KMS-11 (cell line): Measurements from ENCODE around the gene CTBP2.

ENCODE experiments used
- H2AFZ ChIP-seq: fragments of 200-600 bp; sonication (generic); 2 replicates; pipeline ENCODE4 v1.6.1; 2016; ENCODE audit warnings: antibody characterized with exemption, mixed run types, low read depth
- H3K27ac ChIP-seq: fragments of 200-600 bp; sonication (generic); 2 replicates; pipeline ENCODE4 v1.6.1; 2016; ENCODE audit warnings: mild to moderate bottlenecking, mixed run types
- H3K27me3 ChIP-seq: fragments of 200-600 bp; sonication (generic); 2 replicates; pipeline ENCODE4 v1.6.1; 2017; ENCODE audit warnings: mild to moderate bottlenecking, low read depth, mixed run types, moderate library complexity; ENCODE audit not compliant: insufficient read depth
- H3K36me3 ChIP-seq: fragments of 200-600 bp; sonication (generic); 2 replicates; pipeline ENCODE4 v1.6.1; 2017; ENCODE audit warnings: mild to moderate bottlenecking, mixed run types; ENCODE audit not compliant: insufficient read depth
- H3K4me1 ChIP-seq: fragments of 200-600 bp; sonication (generic); 2 replicates; pipeline ENCODE4 v1.6.1; 2016; ENCODE audit warnings: mild to moderate bottlenecking, low read depth, mixed run types; ENCODE audit not compliant: poor library complexity, severe bottlenecking
- H3K4me2 ChIP-seq: fragments of 200-600 bp; sonication (generic); 2 replicates; pipeline ENCODE4 v1.7.0; 2016; ENCODE audit warnings: mild to moderate bottlenecking, mixed run types
- H3K4me3 ChIP-seq: fragments of 200-600 bp; sonication (generic); IDR thresholded peaks from 2 replicates; pipeline ENCODE4 v1.6.1; 2017; ENCODE audit warnings: low read depth, low read length, mixed read lengths; ENCODE audit not compliant: insufficient read depth
- H3K79me2 ChIP-seq: fragments of 200-600 bp; sonication (generic); 2 replicates; pipeline ENCODE4 v1.6.1; 2016; ENCODE audit warnings: low read depth, mixed run types; ENCODE audit not compliant: insufficient read depth
- H3K9ac ChIP-seq: fragments of 200-600 bp; sonication (generic); 2 replicates; pipeline ENCODE4 v1.6.1; 2016; ENCODE audit warnings: mild to moderate bottlenecking, mixed run types
- H4K20me1 ChIP-seq: fragments of 200-600 bp; sonication (generic); 2 replicates; pipeline ENCODE4 v1.6.1; 2016; ENCODE audit warnings: mild to moderate bottlenecking, mixed run types; ENCODE audit not compliant: insufficient read depth
- CTCF ChIP-seq: fragments of 200-600 bp; sonication (generic); conservative IDR thresholded peaks from 2 replicates; pipeline ENCODE4 v1.6.1; 2017; ENCODE audit warnings: low read depth, mild to moderate bottlenecking, antibody characterized with exemption, low read length, moderate library complexity, mixed read lengths

CTBP2 gene

GRCh38 chr10:124977648-124978375 lies 182.6 kb downstream of the CTBP2 start:
- Histone ChIP-seq H3K27me3 (no peaks in the 10 kb centered on the region), H3K79me2 (peaks cover under 1% of the 10 kb centered on the region; the same call in 1 of the 2 replicates), H3K4me1 (peaks cover 51% of the 10 kb centered on the region), H3K27ac (peak overlapping the region; percentile 10; the same call in 1 of the 2 replicates), H3K9ac (no peak overlapping the region), H3K4me2 (peak overlapping the region; percentile 23; the same call in 1 of the 2 replicates), H4K20me1 (no peaks in the 10 kb centered on the region), H3K36me3 (no peaks in the 10 kb centered on the region), H2AFZ (no peak overlapping the region), H3K4me3 (no peak overlapping the region)
- no peak for TF ChIP-seq CTCF

- no peak overlapping the region for H3K9ac ChIP-seq
- H3K36me3 ChIP-seq, result no peaks in the 10 kb centered on the region
- H3K27ac ChIP-seq, result peak overlapping the region; percentile 10; the same call in 1 of the 2 replicates
- peaks cover 7% of the 10 kb centered on the region; the same call in 1 of the 2 replicates for H3K79me2 ChIP-seq
- peak overlapping the region; percentile 19; the same call in 1 of the 2 replicates for H3K4me2 ChIP-seq
- TF ChIP-seq CTCF, result no peak
- no peaks in the 10 kb centered on the region for H4K20me1 ChIP-seq
- H2AFZ ChIP-seq, result no peak overlapping the region
- no peak overlapping the region for H3K4me3 ChIP-seq
- H3K27me3 ChIP-seq, result no peaks in the 10 kb centered on the region
- peaks cover 57% of the 10 kb centered on the region for H3K4me1 ChIP-seq
These were observed 183.2 kb downstream of the CTBP2 start for GRCh38 chr10:124977161-124977560.

GRCh38 chr10:124975977-124976514 lies 184.3 kb downstream of the CTBP2 start:
- no peaks in the 10 kb centered on the region for H4K20me1 ChIP-seq
- H2AFZ ChIP-seq, result no peak overlapping the region
- no peak overlapping the region for H3K4me3 ChIP-seq
- no peaks in the 10 kb centered on the region for H3K36me3 ChIP-seq
- peaks cover 9% of the 10 kb centered on the region; the same call in 1 of the 2 replicates for H3K79me2 ChIP-seq
- H3K27ac ChIP-seq, result peak overlapping the region; percentile 1; the same call in 1 of the 2 replicates
- no peaks in the 10 kb centered on the region for H3K27me3 ChIP-seq
- TF ChIP-seq CTCF, result no peak
- H3K9ac ChIP-seq, result no peak overlapping the region
- H3K4me1 ChIP-seq, result peaks cover 68% of the 10 kb centered on the region
- H3K4me2 ChIP-seq, result peak overlapping the region; percentile 19; the same call in 1 of the 2 replicates

- Histone ChIP-seq H3K27me3 (no peaks in the 10 kb centered on the region), H3K9ac (no peak overlapping the region), H4K20me1 (no peaks in the 10 kb centered on the region), H3K79me2 (peaks cover 9% of the 10 kb centered on the region; the same call in 1 of the 2 replicates), H3K4me2 (no peak overlapping the region), H2AFZ (no peak overlapping the region), H3K4me3 (no peak overlapping the region), H3K4me1 (peaks cover 84% of the 10 kb centered on the region), H3K36me3 (no peaks in the 10 kb centered on the region), H3K27ac (no peak overlapping the region)
- no peak for TF ChIP-seq CTCF
These were observed 186.2 kb downstream of the CTBP2 start for GRCh38 chr10:124974131-124974530.
